ENCODE measurements around the gene C1orf35.

C1orf35 gene

DNA sequence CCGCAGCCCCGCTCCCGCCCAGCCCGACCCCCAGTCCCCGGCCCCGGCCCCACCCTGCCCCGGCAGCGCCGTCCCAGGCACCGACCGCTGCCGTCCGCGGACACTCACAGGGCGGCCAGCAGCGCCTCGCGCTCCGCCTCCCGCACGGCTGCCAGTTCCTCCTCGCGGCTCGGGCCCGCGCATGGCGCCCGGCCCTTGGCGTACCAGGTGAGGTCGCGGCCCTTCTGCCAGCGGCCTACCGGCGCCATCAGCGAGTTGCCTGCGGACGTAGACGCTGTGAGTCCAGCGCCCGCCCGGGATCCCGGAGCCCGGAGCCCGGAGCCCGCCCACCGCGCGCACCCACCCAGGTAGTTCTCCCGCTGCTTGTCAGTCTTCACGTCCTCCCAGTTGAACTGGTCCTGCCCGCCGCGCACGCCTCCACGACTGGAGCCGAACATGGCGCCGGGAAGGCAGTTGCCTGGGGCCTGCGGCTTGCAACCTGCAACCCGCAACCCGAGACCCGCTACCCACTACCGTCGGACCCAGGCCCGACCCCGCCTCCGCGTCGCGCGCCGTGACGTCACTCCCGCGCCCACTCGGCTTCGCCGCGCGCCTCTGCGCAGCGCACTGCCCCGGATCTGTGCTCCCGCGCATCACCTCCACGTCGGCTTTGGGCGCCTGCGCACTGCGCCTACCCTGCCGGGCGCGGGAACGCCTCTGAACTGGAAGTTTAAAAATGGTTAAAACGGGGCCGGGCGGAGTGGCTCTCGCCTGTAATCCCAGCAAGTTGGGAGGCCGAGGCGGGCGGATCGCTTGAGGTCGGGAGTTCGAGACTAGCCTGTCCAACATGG, at the start of gene C1orf35:
TSS of gene C1orf35 (minus strand) at position 535 of the 830 bp plus-strand sequence. CDS start at position 437, 98 bp downstream.
- DNase-seq (ENCODE audit: low spot score): peak; percentile 96

- no peak for DNase-seq (ENCODE audit: low spot score)
Observed at GRCh38 chr1:228152918-228153258, 49.8 kb upstream of the C1orf35 start.

GRCh38 chr1:228152097-228152917, 49.2 kb upstream of the C1orf35 start:
- no peak for DNase-seq (ENCODE audit: low spot score)

DNA sequence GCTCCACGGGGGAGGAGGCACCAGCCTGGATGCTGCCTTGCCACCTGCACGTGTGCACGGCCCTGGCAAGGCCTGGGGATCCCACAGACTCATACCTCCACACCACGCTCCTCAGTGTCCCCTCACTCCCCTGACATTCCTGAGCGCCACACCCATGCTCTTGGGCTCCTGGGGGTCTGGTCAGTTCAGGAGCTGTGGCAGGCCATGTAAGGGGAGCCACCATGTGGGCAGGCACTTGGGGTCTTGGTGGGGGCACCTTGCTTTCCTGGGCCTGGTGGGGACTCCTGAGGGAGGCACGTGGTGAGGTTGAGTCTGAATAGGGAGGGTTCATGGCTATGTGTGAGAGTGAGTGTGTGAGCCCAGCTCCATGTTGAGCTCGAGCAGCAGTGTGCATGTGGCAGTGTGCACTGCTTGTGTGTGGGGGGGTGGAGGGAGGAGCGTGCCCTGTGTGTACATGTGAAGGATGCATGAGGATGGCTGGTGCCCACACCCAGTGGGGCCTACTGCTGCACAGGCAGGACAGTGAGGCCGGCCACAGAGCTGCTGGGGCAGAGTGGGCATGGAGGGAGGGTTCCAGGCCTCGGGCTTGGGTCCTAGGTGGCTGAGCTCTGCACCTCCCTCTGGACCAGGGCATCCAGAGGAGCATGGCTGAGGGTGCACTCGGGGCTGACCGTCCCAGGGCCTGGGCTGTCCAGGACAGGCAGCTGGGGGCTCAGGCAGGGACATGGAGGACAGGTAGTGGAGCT, 48.2 kb upstream of the C1orf35 start:
- DNase-seq (ENCODE audit: low spot score): no peak

- no peak for DNase-seq (ENCODE audit: low spot score)
Observed at GRCh38 chr1:228150461-228151179, 47.5 kb upstream of the C1orf35 start.

DNA sequence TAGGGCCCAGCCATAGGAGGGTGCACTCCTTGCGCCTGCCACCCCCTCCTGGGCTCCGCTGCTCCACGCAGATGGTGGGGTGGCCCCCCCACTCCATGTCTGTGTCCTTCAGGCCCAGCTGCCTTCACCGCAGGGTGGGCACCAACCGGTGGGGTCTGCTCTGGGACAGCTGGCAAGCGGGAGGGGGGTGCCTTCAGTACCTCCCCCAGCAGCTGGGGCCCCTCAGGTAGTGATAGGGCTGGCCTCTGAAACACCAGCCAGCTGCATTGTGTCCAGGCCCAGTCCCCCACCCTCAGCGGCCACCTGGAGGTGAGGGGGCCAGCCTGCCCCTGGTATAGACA, 47.0 kb upstream of the C1orf35 start:
- DNase-seq (ENCODE audit: low spot score): no peak

- DNase-seq (ENCODE audit: low spot score): no peak
Observed at GRCh38 chr1:228149406-228150119, 46.4 kb upstream of the C1orf35 start, which contains the start of gene GJC2. Gene GJC2 (plus strand): TSS chr1:228149930. CDS start chr1:228157759, 7,829 bp downstream.

DNA sequence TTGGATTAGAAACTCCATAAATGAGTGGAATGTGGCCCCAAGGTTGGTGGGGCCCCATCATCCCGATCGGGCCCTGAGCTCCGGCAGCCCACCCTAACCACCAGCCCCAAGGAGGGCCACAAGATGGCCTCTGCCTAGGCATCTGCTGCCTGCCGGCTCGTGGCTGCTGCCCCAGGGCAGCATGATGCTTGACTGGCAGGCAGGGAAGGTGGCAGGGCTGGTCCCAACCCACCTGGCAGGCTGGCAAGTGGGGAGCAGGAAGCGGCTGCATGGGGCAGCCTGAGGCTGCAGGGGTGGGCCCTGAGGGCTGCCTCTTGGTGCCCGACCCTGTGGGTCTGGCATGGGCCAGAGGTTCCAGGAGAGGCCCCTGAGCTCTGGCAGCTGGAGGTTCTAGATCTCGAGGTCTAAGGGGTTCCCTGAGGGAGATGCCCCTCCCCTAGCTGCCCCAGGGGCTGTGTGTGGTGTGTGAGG, 45.8 kb upstream of the C1orf35 start:
- DNase-seq (ENCODE audit: low spot score): no peak

DNA sequence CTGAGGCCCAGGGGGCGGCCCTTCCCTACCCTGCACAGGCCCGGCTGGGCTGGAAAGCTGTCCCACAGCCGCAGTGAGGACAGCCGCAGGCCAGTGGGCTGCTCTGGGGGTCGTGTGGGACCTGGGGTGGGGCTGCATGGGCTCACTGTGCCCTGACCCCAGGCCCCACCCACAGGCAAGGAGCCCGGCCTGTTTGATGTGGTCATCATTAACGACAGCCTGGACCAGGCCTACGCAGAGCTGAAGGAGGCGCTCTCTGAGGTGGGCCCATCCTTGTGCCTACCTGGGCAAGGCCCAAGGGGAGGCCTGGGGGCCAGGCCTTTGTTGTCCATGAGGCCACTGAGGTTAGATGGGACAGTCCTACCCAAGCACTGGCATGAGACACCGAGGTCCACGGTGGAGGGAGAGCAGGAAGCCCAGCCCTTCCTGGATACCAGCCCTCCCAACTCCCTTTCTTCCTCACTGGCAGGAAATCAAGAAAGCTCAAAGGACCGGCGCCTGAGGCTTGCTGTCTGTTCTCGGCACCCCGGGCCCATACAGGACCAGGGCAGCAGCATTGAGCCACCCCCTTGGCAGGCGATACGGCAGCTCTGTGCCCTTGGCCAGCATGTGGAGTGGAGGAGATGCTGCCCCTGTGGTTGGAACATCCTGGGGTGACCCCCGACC, 45.2 kb upstream of the C1orf35 start:
- no peak for DNase-seq (ENCODE audit: low spot score)

DNA sequence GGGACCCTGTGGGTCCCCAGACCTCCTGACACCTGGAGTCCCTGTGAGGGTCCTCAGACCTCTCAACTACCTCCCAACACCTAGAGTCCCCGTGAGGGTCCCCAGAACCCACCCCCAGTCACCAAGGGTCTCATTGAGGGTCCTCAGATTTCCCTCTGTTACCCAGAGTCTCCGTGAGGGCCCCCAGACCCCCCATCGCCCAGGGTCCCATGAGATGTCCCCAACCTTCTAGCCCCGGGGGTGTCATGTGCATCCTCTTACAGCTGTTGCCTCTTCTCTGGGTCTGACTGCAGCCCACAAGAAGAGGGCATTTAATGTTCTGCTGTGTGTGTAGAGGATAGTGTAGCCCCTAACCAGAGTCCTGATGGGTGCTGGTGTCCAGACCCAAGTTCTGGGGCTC, 44.6 kb upstream of the C1orf35 start:
- DNase-seq (ENCODE audit: low spot score): no peak

DNA sequence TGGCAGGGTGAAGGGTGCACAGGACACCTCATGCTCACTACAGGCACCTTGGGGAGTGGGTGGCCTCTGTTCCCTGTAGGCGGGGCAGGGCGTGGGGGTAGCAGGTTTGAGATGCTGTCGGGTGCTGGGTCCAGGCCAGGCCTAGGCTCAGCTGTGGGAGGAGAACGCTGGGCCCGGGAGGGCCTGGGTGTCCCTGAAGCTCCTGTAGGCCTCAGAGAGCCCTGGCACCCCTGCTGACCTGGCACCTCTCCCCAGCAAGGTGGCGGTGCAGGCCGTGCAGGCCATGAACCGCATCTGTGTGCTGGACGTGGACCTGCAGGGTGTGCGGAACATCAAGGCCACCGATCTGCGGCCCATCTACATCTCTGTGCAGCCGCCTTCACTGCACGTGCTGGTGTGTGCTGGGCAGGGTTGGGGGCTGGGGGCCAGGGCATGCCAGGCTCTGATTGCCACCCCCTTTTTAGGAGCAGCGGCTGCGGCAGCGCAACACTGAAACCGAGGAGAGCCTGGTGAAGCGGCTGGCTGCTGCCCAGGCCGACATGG, 44.1 kb upstream of the C1orf35 start:
- DNase-seq (ENCODE audit: low spot score): no peak

DNA sequence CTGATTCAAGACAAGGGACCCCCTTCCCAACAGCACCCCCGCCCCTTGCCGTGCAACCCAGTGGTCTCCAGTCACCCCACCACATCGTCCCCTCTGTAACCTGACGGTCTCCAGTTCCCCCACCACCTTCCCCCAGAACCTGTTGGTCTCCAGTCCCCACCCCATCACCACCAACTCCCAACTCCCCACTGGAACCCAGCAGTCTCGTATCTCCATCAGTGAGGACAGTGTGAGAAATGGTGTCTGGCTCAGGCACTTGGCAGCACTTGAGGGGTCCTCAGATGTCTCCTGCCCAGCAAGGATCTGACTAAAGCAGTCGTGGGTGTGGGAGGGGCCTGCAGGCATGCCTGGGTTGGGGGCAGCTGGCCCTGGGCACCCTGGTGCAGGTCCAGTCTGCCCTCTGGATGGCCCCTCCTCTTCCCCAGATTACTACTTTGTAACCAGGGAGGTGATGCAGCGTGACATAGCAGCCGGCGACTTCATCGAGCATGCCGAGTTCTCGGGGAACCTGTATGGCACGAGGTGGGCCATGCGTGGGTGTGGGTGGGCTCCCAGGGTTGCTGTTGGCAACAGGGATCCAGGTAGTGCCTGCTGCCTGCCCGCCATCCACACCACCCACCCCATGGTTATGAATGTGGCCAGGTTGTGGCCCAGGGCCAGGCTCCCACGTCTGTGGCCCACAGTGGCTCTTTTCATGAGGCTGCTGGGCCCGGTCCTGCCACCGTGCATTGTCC, 43.5 kb upstream of the C1orf35 start:
- no peak for DNase-seq (ENCODE audit: low spot score)

DNA sequence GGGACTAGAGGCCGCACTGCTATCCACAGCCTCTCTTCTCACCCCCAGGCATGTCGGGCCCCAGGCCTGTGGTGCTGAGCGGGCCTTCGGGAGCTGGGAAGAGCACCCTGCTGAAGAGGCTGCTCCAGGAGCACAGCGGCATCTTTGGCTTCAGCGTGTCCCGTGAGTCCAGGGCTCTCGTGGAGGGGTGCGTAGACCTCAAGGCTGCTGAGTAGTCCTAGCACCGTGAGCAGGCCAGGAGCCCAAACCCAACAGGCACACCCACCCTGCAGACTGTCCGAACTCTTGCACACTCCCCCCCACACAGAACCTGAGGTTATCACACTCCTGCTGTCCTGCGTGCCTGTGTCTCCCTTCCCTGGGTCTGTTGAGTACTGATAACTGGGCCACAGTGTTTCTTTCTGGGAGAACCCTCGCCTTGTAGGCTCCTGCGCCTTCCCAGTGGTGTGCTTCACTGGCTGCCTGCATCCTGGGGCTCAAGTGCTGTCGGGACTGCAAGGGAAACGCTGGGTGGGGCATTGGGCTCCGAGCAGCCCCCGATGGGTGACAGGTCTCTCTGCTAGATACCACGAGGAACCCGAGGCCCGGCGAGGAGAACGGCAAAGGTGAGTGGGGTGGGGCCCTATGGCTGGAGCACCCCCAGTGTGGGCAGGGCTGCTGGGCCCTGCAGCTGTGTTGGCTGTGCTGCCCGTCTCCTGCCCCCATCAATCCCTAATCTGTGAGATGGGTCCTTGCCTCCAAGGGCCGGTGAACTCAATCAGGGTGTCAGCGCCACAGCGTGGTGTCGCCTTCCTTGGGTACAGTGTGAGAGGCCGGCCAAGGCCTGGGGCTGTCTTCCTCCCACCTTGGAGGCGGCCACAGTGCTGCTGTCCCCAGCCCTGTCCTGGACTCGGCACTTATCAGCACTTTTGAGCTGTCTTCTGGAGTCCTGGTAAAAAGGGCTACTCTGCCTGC, 42.6 kb upstream of the C1orf35 start:
- DNase-seq (ENCODE audit: low spot score): no peak

- no peak for DNase-seq (ENCODE audit: low spot score)
Observed at GRCh38 chr1:228144993-228145343, 41.8 kb upstream of the C1orf35 start.

DNA sequence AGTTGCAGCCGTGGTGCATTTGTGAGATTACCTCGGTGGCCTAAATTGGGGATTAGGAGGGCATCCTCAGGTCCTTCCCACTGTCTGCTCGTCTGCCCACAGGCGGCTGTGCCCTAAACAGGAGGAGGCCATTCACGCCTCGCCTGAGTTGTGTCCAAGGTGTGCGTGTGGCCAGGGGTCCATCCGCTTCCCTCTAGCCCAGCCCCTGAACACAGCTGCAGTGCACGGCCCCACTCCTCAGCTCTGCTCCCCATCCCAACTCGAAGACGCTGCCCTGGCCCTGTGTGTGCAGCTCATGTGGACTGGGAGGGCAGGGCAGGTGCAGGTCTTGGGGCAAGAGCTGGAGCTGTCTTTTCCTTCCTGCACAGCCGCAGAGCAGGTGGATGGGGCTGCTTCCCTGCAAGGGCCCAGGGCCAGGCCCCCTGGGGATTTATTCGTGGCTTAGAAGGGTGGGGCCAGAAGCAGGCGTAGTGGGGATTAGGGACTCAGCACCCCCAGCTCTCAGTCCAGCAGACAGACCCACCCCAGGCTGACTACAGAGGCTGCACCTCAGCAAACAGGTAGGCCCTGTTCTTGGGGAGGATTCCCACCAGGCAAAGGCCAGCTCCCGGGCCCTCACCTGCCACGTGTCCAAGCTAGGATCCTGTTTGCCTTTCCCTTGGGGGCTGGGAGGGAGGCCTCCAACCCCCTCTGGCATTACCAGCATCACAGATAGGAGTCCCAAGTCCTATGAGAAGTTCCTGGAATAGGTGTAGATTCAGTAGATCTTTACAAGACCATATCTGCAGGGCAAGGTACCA, 41.3 kb upstream of the C1orf35 start:
- peak; percentile 31 for DNase-seq (ENCODE audit: low spot score)

GRCh38 chr1:228143480-228144192, 40.5 kb upstream of the C1orf35 start:
- DNase-seq (ENCODE audit: low spot score): no peak

GRCh38 chr1:228142701-228143136, 39.6 kb upstream of the C1orf35 start:
- DNase-seq (ENCODE audit: low spot score): no peak
